SK-N-SH (cell line): ENCODE results near the gene CCKAR. TPM values are rescaled to one million over a fixed set of nuclear protein-coding genes. Genes with fewer than 3 reads are reported as not detected.

Experiments used
- CTCF ChIA-PET: fragments of 300-600, 350-600 bp; formaldehyde crosslinking; extraction: SDS; loops from one replicate; lab custom pipeline; 2021; lab: Yijun Ruan, JAX
- POLR2A ChIA-PET: fragments of 350-600 bp; sonication (Branson Sonifier 250); formaldehyde crosslinking; extraction: SDS; loops from one replicate; lab custom pipeline; 2020; ENCODE audit warnings: antibody characterized with exemption, inconsistent platforms; lab: Yijun Ruan, JAX
- DNase-seq: peaks from one replicate; pipeline ENCODE4 v3.0.0; 2012
- H2AFZ ChIP-seq: fragments of 200-600 bp; sonication (generic); 2 replicates; pipeline ENCODE4 v1.8.1; 2016; ENCODE audit warnings: antibody characterized with exemption, mild to moderate bottlenecking, low read depth
- H3F3A ChIP-seq: fragments of 200-600 bp; sonication (generic); replicated peaks from 2 replicates; pipeline ENCODE3; 2016; ENCODE audit warnings: antibody characterized with exemption, mild to moderate bottlenecking; ENCODE audit not compliant: insufficient read depth
- H3K27ac ChIP-seq, 2 experiments: fragments of 200-500 bp in 1 of 2; fragments of 200-600 bp in 1 of 2; sonication (Bioruptor generic) in 1 of 2; sonication (generic), shearing (Covaris generic) in 1 of 2; 2 replicates each; pipeline versions ENCODE4 v1.5.1 to v1.6.1; 2014 to 2016; ENCODE audit warnings: low read depth in 2 of 2, inconsistent platforms in 1 of 2, low read length in 1 of 2, mild to moderate bottlenecking in 1 of 2, mixed read lengths in 1 of 2
- H3K27me3 ChIP-seq: fragments of 200-600 bp; sonication (generic), shearing (Covaris generic); 2 replicates; pipeline ENCODE4 v1.6.1; 2016; ENCODE audit warnings: mixed run types; ENCODE audit not compliant: insufficient read depth
- H3K36me3 ChIP-seq, 2 experiments: fragments of 200-500 bp in 1 of 2; fragments of 200-600 bp in 1 of 2; sonication (Bioruptor generic) in 1 of 2; sonication (generic) in 1 of 2; replicated peaks in 1 of 2; 2 replicates each; pipeline versions ENCODE3 to v1.5.1; 2014 to 2016; ENCODE audit warnings: low read length in 1 of 2, mild to moderate bottlenecking in 1 of 2; ENCODE audit not compliant: insufficient read depth in 2 of 2, control insufficient read depth in 1 of 2
- H3K4me1 ChIP-seq, 2 experiments: fragments of 200-500 bp in 1 of 2; fragments of 200-600 bp in 1 of 2; sonication (Bioruptor generic) in 1 of 2; sonication (generic), shearing (Covaris generic) in 1 of 2; 2 replicates each; pipeline versions ENCODE4 v1.5.1 to v1.6.1; 2014 to 2016; ENCODE audit warnings: low read depth in 1 of 2, low read length in 1 of 2, mixed run types in 1 of 2; ENCODE audit not compliant: insufficient read depth in 2 of 2, control insufficient read depth in 1 of 2
- H3K4me2 ChIP-seq: fragments of 200-600 bp; sonication (generic), shearing (Covaris generic); 2 replicates; pipeline ENCODE4 v1.6.1; 2017; ENCODE audit warnings: mixed run types
- H3K4me3 ChIP-seq, 2 experiments: fragments of 200-500 bp in 1 of 2; fragments of 200-600 bp in 1 of 2; sonication (Bioruptor generic) in 1 of 2; sonication (generic), shearing (Covaris generic) in 1 of 2; 2 replicates each; pipeline versions ENCODE4 v1.5.1 to v1.8.1; 2014 to 2016; ENCODE audit warnings: low read depth in 2 of 2, inconsistent platforms in 1 of 2, low read length in 1 of 2, mild to moderate bottlenecking in 1 of 2, mixed read lengths in 1 of 2, moderate library complexity in 1 of 2
- H3K79me2 ChIP-seq: fragments of 200-600 bp; sonication (generic); 2 replicates; pipeline ENCODE4 v1.8.1; 2017; ENCODE audit warnings: mild to moderate bottlenecking; ENCODE audit not compliant: insufficient read depth
- H3K9ac ChIP-seq: fragments of 200-600 bp; sonication (generic); 2 replicates; pipeline ENCODE4 v1.6.1; 2017; ENCODE audit warnings: mixed run types
- H3K9me2 ChIP-seq: fragments of 200-600 bp; sonication (generic); 2 replicates; pipeline ENCODE4 v1.6.1; 2017; ENCODE audit warnings: mixed run types
- H3K9me3 ChIP-seq: fragments of 200-600 bp; sonication (generic); 2 replicates; pipeline ENCODE4 v1.6.1; 2017; ENCODE audit warnings: mixed run types, mild to moderate bottlenecking, moderate library complexity
- H4K20me1 ChIP-seq: fragments of 200-600 bp; sonication (generic); 2 replicates; pipeline ENCODE4 v1.6.1; 2017; ENCODE audit warnings: mild to moderate bottlenecking, mixed run types; ENCODE audit not compliant: insufficient read depth
- ELF1 ChIP-seq: IDR thresholded peaks from 2 replicates; pipeline ENCODE4 v1.4.0; 2012
- EZH2phosphoT487 ChIP-seq: fragments of 200-600 bp; sonication (generic); IDR thresholded peaks from 2 replicates; pipeline ENCODE4 v1.6.1; 2017; ENCODE audit warnings: low read depth, mixed run types, mild to moderate bottlenecking, antibody characterized with exemption, moderate library complexity, borderline replicate concordance
- FOSL2 ChIP-seq: IDR thresholded peaks from 2 replicates; pipeline ENCODE4 v1.4.0; 2012; ENCODE audit warnings: low read depth, mild to moderate bottlenecking, moderate library complexity, borderline replicate concordance
- GABPA ChIP-seq: IDR thresholded peaks from 2 replicates; pipeline ENCODE4 v1.4.0; 2012; ENCODE audit warnings: low read depth, mild to moderate bottlenecking
- GATA2 ChIP-seq: sonication (generic); formaldehyde crosslinking; IDR thresholded peaks from 2 replicates; pipeline ENCODE4 v1.5.0; 2020; ENCODE audit warnings: mild to moderate bottlenecking, missing genetic modification reagents
- MEF2A ChIP-seq: IDR thresholded peaks from 2 replicates; pipeline ENCODE4 v1.4.0; 2012; ENCODE audit warnings: low read depth, borderline replicate concordance
- POLR2AphosphoS5 ChIP-seq: IDR thresholded peaks from 2 replicates; pipeline ENCODE4 v1.6.1; 2012; ENCODE audit warnings: low read depth, low read length
- RAD21 ChIP-seq: IDR thresholded peaks from 2 replicates; pipeline ENCODE4 v1.6.1; 2012; ENCODE audit warnings: mild to moderate bottlenecking, low read length
- SIN3A ChIP-seq: IDR thresholded peaks from 2 replicates; pipeline ENCODE4 v1.6.1; 2012; ENCODE audit warnings: low read depth, mild to moderate bottlenecking, low read length, moderate library complexity, borderline replicate concordance
- SMC3 ChIP-seq: IDR thresholded peaks from 2 replicates; pipeline ENCODE4 v1.6.1; 2012; ENCODE audit warnings: low read depth, low read length, improper control_type of control experiment
- TEAD4 ChIP-seq: IDR thresholded peaks from 2 replicates; pipeline ENCODE4 v1.4.0; 2012; ENCODE audit warnings: mild to moderate bottlenecking, borderline replicate concordance; ENCODE audit not compliant: insufficient read depth
- WGBS: methylation state at CpG from one replicate; pipeline ENCODE4 v1.1.6; 2017; ENCODE audit warnings: low lambda C conversion rate; 5-methylcytosine and 5-hydroxymethylcytosine counted together
- polyA plus RNA-seq, 3 experiments: library from polyadenylated mRNA; depleted of rRNA; stranded (reverse); fragments of >200 nt; gene quantifications; 2 replicates each; pipeline ENCODE4 v1.2.3, GENCODE V29; 2012
- TF ChIP-seq, protein P1 (sequence below): IDR thresholded peaks from 2 replicates; pipeline ENCODE4; 2012
- TF ChIP-seq, protein P2 (sequence below): IDR thresholded peaks from 2 replicates; pipeline ENCODE4 v1.4.0; 2012; ENCODE audit warnings: low read depth, borderline replicate concordance
- TF ChIP-seq, protein P3 (sequence below): fragments of 150-350 bp; IDR thresholded peaks from 2 replicates; pipeline ENCODE4 v1.6.1; 2017; ENCODE audit warnings: antibody characterized with exemption, low read length, low read depth, borderline replicate concordance
- TF ChIP-seq, protein P4 (sequence below): fragments of 150-350 bp; IDR thresholded peaks from 2 replicates; pipeline ENCODE4 v1.6.1; 2016; ENCODE audit warnings: mild to moderate bottlenecking, low read depth, low read length
- TF ChIP-seq, protein P5 (sequence below): IDR thresholded peaks from 2 replicates; pipeline ENCODE4 v1.4.0; 2012; ENCODE audit warnings: low read depth

Gene CCKAR
- polyA plus RNA-seq, 1 of the 3 experiments (the other 2 are of a cell fraction) = not detected

DNA sequence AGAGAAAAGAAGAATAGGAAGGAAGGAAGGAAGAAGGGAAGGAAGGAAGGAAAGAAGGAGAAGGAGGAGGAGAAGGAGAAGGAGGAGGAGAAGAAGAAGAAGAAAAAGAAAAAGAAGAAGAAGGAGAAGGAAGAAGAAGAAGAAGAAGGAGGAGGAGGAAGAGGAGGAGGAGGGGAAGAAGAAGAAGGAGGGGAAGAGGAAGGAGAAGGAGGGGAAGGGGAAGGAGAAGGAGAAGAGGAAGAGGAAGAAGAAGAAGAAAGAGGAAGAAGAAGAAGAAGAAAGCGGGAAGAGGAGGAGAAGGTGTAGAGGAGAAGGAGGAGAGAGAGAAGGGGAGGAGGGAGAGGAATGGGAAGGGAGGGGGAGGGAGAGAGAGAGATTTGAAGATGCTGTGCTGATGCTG, 22.6 kb downstream of the CCKAR start:
- TF ChIP-seq SIN3A = no peak
- no peak for TF ChIP-seq POLR2AphosphoS5
- TF ChIP-seq, protein P1, sequence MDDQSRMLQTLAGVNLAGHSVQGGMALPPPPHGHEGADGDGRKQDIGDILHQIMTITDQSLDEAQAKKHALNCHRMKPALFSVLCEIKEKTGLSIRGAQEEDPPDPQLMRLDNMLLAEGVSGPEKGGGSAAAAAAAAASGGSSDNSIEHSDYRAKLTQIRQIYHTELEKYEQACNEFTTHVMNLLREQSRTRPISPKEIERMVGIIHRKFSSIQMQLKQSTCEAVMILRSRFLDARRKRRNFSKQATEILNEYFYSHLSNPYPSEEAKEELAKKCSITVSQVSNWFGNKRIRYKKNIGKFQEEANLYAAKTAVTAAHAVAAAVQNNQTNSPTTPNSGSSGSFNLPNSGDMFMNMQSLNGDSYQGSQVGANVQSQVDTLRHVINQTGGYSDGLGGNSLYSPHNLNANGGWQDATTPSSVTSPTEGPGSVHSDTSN = no peak
- TF ChIP-seq SMC3 = no peak
- no peak for TF ChIP-seq TEAD4
- TF ChIP-seq, protein P2, sequence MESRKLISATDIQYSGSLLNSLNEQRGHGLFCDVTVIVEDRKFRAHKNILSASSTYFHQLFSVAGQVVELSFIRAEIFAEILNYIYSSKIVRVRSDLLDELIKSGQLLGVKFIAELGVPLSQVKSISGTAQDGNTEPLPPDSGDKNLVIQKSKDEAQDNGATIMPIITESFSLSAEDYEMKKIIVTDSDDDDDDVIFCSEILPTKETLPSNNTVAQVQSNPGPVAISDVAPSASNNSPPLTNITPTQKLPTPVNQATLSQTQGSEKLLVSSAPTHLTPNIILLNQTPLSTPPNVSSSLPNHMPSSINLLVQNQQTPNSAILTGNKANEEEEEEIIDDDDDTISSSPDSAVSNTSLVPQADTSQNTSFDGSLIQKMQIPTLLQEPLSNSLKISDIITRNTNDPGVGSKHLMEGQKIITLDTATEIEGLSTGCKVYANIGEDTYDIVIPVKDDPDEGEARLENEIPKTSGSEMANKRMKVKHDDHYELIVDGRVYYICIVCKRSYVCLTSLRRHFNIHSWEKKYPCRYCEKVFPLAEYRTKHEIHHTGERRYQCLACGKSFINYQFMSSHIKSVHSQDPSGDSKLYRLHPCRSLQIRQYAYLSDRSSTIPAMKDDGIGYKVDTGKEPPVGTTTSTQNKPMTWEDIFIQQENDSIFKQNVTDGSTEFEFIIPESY = no peak
- no peak for TF ChIP-seq GABPA
- TF ChIP-seq RAD21 = no peak
- TF ChIP-seq ELF1 = no peak
- TF ChIP-seq, protein P3, sequence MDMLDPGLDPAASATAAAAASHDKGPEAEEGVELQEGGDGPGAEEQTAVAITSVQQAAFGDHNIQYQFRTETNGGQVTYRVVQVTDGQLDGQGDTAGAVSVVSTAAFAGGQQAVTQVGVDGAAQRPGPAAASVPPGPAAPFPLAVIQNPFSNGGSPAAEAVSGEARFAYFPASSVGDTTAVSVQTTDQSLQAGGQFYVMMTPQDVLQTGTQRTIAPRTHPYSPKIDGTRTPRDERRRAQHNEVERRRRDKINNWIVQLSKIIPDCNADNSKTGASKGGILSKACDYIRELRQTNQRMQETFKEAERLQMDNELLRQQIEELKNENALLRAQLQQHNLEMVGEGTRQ = no peak
- H3K36me3 ChIP-seq = no peaks in the 10 kb centered on the region
- H4K20me1 ChIP-seq = no peaks in the 10 kb centered on the region
- H3K27me3 ChIP-seq = no peaks in the 10 kb centered on the region
- H3K4me2 ChIP-seq = no peak overlapping the region
- DNase-seq = no peak
- CTCF ChIA-PET = no interaction called here
- no peaks in the 10 kb centered on the region for H3K9me2 ChIP-seq
- H3K4me3 ChIP-seq = no peak overlapping the region
- no peak overlapping the region for H3K9ac ChIP-seq
- H3K27ac ChIP-seq = no peak overlapping the region
- POLR2A ChIA-PET = no interaction called here
- no peaks in the 10 kb centered on the region for H3K79me2 ChIP-seq
- WGBS = 62% methylated on average over 1 of the region's 1 CpG
- no peak overlapping the region for H2AFZ ChIP-seq
- no peaks in the 10 kb centered on the region for H3F3A ChIP-seq
- no peaks in the 10 kb centered on the region for H3K4me1 ChIP-seq
- no peaks in the 10 kb centered on the region for H3K9me3 ChIP-seq

DNA sequence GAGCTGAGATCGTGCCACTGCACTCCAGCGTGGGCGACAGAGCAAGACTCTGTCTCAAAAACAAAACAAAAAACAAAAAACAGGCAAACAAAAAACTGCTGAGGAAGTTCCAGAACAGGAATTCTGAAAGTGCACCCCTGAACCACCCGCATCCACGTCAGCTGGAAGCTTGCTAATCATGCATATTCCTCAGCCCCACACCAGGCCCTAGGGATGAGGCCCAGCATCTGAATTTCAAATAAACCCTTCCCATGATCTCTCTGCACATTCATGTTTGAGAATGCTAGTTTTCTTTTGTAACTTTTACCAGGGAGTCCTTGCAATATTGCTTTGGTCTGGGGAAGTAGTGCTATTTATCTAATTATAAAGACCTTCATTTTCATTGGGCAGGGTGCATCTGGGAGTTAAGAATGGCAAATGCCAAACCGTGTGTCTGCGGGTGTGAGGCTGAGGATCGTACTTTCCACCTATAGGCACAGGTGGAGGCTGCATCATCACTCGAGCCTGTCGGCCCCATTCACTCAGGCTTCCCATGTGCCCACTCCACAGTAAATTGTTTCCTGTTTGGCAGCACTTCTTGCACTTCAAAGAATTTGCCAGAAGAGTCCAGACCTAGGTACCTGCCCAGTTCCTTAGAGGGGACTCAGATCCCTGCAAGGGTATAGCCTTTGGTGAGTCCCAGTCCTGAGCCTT, 23.6 kb downstream of the CCKAR start:
- Histone ChIP-seq H3K36me3 (no peaks in the 10 kb centered on the region), H3K27ac (no peak overlapping the region), H2AFZ (no peak overlapping the region), H3K4me3 (no peak overlapping the region), H3F3A (no peaks in the 10 kb centered on the region), H3K9me2 (no peaks in the 10 kb centered on the region), H3K79me2 (no peaks in the 10 kb centered on the region), H3K4me1 (no peaks in the 10 kb centered on the region), H3K4me2 (no peak overlapping the region), H3K27me3 (no peaks in the 10 kb centered on the region), H3K9ac (no peak overlapping the region), H3K9me3 (no peaks in the 10 kb centered on the region), H4K20me1 (no peaks in the 10 kb centered on the region)
- no peak for DNase-seq
- CTCF ChIA-PET = no interaction called here
- WGBS = 76% methylated on average over 10 of the region's 10 CpGs
- POLR2A ChIA-PET = no interaction called here
- TF ChIP-seq EZH2phosphoT487 (no peak), FOSL2 (no peak), RAD21 (no peak), GATA2 (no peak), GABPA (no peak), MEF2A (no peak), ELF1 (no peak)
- TF ChIP-seq, protein P1 = no peak
- TF ChIP-seq, protein P2 = no peak
- TF ChIP-seq, protein P4, sequence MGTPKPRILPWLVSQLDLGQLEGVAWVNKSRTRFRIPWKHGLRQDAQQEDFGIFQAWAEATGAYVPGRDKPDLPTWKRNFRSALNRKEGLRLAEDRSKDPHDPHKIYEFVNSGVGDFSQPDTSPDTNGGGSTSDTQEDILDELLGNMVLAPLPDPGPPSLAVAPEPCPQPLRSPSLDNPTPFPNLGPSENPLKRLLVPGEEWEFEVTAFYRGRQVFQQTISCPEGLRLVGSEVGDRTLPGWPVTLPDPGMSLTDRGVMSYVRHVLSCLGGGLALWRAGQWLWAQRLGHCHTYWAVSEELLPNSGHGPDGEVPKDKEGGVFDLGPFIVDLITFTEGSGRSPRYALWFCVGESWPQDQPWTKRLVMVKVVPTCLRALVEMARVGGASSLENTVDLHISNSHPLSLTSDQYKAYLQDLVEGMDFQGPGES = no peak
- TF ChIP-seq, protein P5, sequence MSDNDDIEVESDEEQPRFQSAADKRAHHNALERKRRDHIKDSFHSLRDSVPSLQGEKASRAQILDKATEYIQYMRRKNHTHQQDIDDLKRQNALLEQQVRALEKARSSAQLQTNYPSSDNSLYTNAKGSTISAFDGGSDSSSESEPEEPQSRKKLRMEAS = no peak
